Trophoblast cell (in vitro differentiated cells and primary cell): ENCODE data around the gene PCK2.

Experiments used
- DNase-seq, 2 donors: peaks; one replicate each; pipeline ENCODE4 v3.0.0-alpha.2; 2016
- H2AFZ ChIP-seq: 2 replicates; pipeline ENCODE4 v1.6.1; 2013; ENCODE audit warnings: low read length, moderate library complexity, mild to moderate bottlenecking; ENCODE audit not compliant: insufficient read depth, poor library complexity
- H2AK5ac ChIP-seq: 2 replicates; pipeline ENCODE4 v1.6.1; 2013; ENCODE audit warnings: mild to moderate bottlenecking, low read length
- H2BK120ac ChIP-seq: 2 replicates; pipeline ENCODE4 v1.6.1; 2013; ENCODE audit warnings: low read length, mild to moderate bottlenecking, moderate library complexity; ENCODE audit not compliant: insufficient read depth, poor library complexity
- H2BK12ac ChIP-seq: 2 replicates; pipeline ENCODE4 v1.6.1; 2013; ENCODE audit warnings: mild to moderate bottlenecking, low read length, moderate library complexity
- H2BK5ac ChIP-seq: 2 replicates; pipeline ENCODE4 v1.6.1; 2013; ENCODE audit warnings: low read length, low read depth, moderate library complexity, mild to moderate bottlenecking; ENCODE audit not compliant: poor library complexity
- H3K14ac ChIP-seq: 2 replicates; pipeline ENCODE4 v1.6.1; 2013; ENCODE audit warnings: mild to moderate bottlenecking, low read length
- H3K18ac ChIP-seq: 2 replicates; pipeline ENCODE4 v1.6.1; 2013; ENCODE audit warnings: mild to moderate bottlenecking, low read length
- H3K23ac ChIP-seq: 2 replicates; pipeline ENCODE4 v1.6.1; 2013; ENCODE audit warnings: low read length
- H3K27ac ChIP-seq: 2 replicates; pipeline ENCODE4 v1.5.1; 2013; ENCODE audit warnings: low read depth, mild to moderate bottlenecking, inconsistent platforms, low read length, moderate library complexity
- H3K27me3 ChIP-seq: 2 replicates; pipeline ENCODE4 v1.6.1; 2013; ENCODE audit warnings: inconsistent platforms, mild to moderate bottlenecking, low read length, moderate library complexity; ENCODE audit not compliant: insufficient read depth
- H3K36me3 ChIP-seq, 2 experiments: 1 replicate in 1 of 2; 2 replicates in 1 of 2; pipeline ENCODE4 v1.6.1; 2013; ENCODE audit warnings: low read length in 2 of 2, mild to moderate bottlenecking in 2 of 2, moderate library complexity in 1 of 2; ENCODE audit not compliant: insufficient read depth in 2 of 2, control insufficient read depth in 1 of 2
- H3K4ac ChIP-seq: 2 replicates; pipeline ENCODE4 v1.6.1; 2013; ENCODE audit warnings: low read depth, mild to moderate bottlenecking, low read length, moderate library complexity
- H3K4me1 ChIP-seq, 2 experiments: 1 replicate in 1 of 2; 2 replicates in 1 of 2; pipeline ENCODE4 v1.6.1; 2013; ENCODE audit warnings: low read length in 2 of 2, mild to moderate bottlenecking in 2 of 2, moderate library complexity in 1 of 2; ENCODE audit not compliant: insufficient read depth in 2 of 2, control insufficient read depth in 1 of 2
- H3K4me2 ChIP-seq: 2 replicates; pipeline ENCODE4 v1.6.1; 2013; ENCODE audit warnings: inconsistent platforms, mild to moderate bottlenecking, low read length, moderate library complexity
- H3K4me3 ChIP-seq: 2 replicates; pipeline ENCODE4 v1.5.1; 2013; ENCODE audit warnings: mild to moderate bottlenecking, low read depth, low read length, inconsistent platforms
- H3K79me1 ChIP-seq: one replicate; pipeline ENCODE4 v1.6.1; 2013; ENCODE audit warnings: low read length
- H3K79me2 ChIP-seq: 2 replicates; pipeline ENCODE4 v1.6.1; 2013; ENCODE audit warnings: low read length, mild to moderate bottlenecking; ENCODE audit not compliant: control insufficient read depth, insufficient read depth, poor library complexity
- H3K9ac ChIP-seq: 2 replicates; pipeline ENCODE4 v1.6.1; 2013; ENCODE audit warnings: mild to moderate bottlenecking, low read length
- H3K9me3 ChIP-seq: 2 replicates; pipeline ENCODE4 v1.6.1; 2013; ENCODE audit warnings: low read depth, mild to moderate bottlenecking, control low read depth, inconsistent platforms, low read length; ENCODE audit not compliant: insufficient read depth
- H4K12ac ChIP-seq: 2 replicates; pipeline ENCODE4 v1.6.1; 2013; ENCODE audit warnings: low read depth, mild to moderate bottlenecking, low read length, moderate library complexity
- H4K8ac ChIP-seq: 2 replicates; pipeline ENCODE4 v1.6.1; 2013; ENCODE audit warnings: low read depth, mild to moderate bottlenecking, low read length, moderate library complexity
- H4K91ac ChIP-seq: one replicate; pipeline ENCODE4 v1.6.1; 2013; ENCODE audit warnings: low read depth, mild to moderate bottlenecking, low read length, moderate library complexity
- WGBS: extraction: QIAGEN DNeasy Blood & Tissue Kit; methylation state at CpG from one replicate; pipeline ENCODE4 v1.1.7; 2013; ENCODE audit warnings: missing lambda C conversion rate; ENCODE audit not compliant: insufficient read length, insufficient coverage; ENCODE audit errors: extremely low coverage; 5-methylcytosine and 5-hydroxymethylcytosine counted together

PCK2 gene

DNA sequence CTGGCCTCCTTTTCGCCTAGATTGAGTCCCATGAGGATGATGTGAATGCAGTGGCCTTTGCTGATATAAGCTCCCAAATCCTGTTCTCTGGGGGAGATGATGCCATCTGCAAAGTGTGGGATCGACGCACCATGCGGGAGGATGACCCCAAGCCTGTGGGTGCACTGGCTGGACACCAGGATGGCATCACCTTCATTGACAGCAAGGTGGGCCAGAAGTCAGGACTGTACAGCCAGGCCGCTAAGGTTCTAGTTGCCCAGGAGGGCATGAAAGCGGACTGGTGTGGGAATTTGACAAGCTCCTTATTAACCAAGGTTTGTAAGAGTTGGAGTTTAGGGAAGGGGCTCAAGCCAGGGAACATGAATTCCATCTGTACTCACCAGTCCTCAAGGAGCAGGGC, 25.6 kb downstream of the PCK2 start:
- no peak overlapping the region for H2AFZ ChIP-seq
- peaks cover 3 to 9% of the 10 kb centered on the region in 2 experiments for H3K4me1 ChIP-seq
- H3K9ac ChIP-seq: no peak overlapping the region
- H2BK120ac ChIP-seq: no peak overlapping the region
- peaks cover 35 to 57% of the 10 kb centered on the region in 2 experiments for H3K36me3 ChIP-seq
- H3K9me3 ChIP-seq: peaks cover 2% of the 10 kb centered on the region
- no peak overlapping the region for H2AK5ac ChIP-seq
- no peak overlapping the region for H4K12ac ChIP-seq
- no peak overlapping the region for H4K8ac ChIP-seq
- H3K18ac ChIP-seq: no peak overlapping the region
- no peak overlapping the region for H2BK12ac ChIP-seq
- H2BK5ac ChIP-seq: no peak overlapping the region
- WGBS: no CpG with 5 or more reads among the region's 6 CpGs
- DNase-seq: no peak
- H3K79me2 ChIP-seq: peaks cover 1% of the 10 kb centered on the region
- H3K79me1 ChIP-seq: peaks cover 1% of the 10 kb centered on the region
- no peak overlapping the region for H3K27ac ChIP-seq
- no peak overlapping the region for H3K4me2 ChIP-seq
- no peak overlapping the region for H3K14ac ChIP-seq
- peak overlapping the region; percentile 14 for H3K4me3 ChIP-seq
- H3K27me3 ChIP-seq: no peaks in the 10 kb centered on the region
- no peak overlapping the region for H3K23ac ChIP-seq
- no peak overlapping the region for H3K4ac ChIP-seq
- H4K91ac ChIP-seq: no peak overlapping the region

GRCh38 chr14:24121210-24121609, 27.1 kb downstream of the PCK2 start:
- H3K79me1 ChIP-seq: no peaks in the 10 kb centered on the region
- H2BK12ac ChIP-seq: no peak overlapping the region
- no peak overlapping the region for H2AK5ac ChIP-seq
- peaks cover 2% of the 10 kb centered on the region for H3K9me3 ChIP-seq
- no peak for DNase-seq
- H3K23ac ChIP-seq: no peak overlapping the region
- H3K9ac ChIP-seq: no peak overlapping the region
- H4K91ac ChIP-seq: no peak overlapping the region
- no peak overlapping the region for H2BK120ac ChIP-seq
- H3K79me2 ChIP-seq: no peaks in the 10 kb centered on the region
- peaks cover 35 to 57% of the 10 kb centered on the region in 2 experiments for H3K36me3 ChIP-seq
- no peak overlapping the region for H3K18ac ChIP-seq
- H3K4me3 ChIP-seq: no peak overlapping the region
- H3K14ac ChIP-seq: no peak overlapping the region
- no peak overlapping the region for H4K12ac ChIP-seq
- peaks cover 0 to 1% of the 10 kb centered on the region in 2 experiments for H3K4me1 ChIP-seq
- H3K4ac ChIP-seq: no peak overlapping the region
- no peak overlapping the region for H3K27ac ChIP-seq
- H2BK5ac ChIP-seq: no peak overlapping the region
- H3K4me2 ChIP-seq: no peak overlapping the region
- H2AFZ ChIP-seq: no peak overlapping the region
- WGBS: no CpG with 5 or more reads among the region's 8 CpGs
- no peak overlapping the region for H4K8ac ChIP-seq
- H3K27me3 ChIP-seq: no peaks in the 10 kb centered on the region

DNA sequence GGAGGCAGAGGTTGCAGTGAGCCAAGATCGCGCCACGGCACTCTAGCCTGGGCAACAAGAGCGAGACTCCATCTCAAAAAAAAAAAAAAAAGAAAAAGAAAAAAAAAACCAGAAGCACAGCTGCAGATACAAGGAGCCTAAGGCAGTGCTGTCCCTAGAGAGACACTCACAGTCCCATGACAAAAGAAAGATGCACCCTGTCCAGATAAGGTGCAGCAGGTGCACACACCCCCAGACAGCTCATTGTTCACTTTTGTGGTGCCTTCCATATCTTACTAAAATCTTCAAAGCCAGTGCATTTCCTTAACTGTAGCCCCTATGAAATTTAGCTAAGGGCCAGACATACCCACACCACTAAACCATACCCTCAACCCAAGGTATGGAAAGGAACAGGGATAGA, 28.3 kb downstream of the PCK2 start:
- no peak overlapping the region for H2BK12ac ChIP-seq
- H3K4me3 ChIP-seq: no peak overlapping the region
- H3K4me1 ChIP-seq: no peaks in the 10 kb centered on the region
- no peak overlapping the region for H3K14ac ChIP-seq
- no peaks in the 10 kb centered on the region for H3K79me1 ChIP-seq
- H3K18ac ChIP-seq: no peak overlapping the region
- no peak overlapping the region for H3K4ac ChIP-seq
- no peak for DNase-seq
- no peak overlapping the region for H3K27ac ChIP-seq
- H3K79me2 ChIP-seq: no peaks in the 10 kb centered on the region
- H3K9ac ChIP-seq: no peak overlapping the region
- no peak overlapping the region for H4K8ac ChIP-seq
- no peak overlapping the region for H3K4me2 ChIP-seq
- no peak overlapping the region for H3K23ac ChIP-seq
- H2BK5ac ChIP-seq: no peak overlapping the region
- no peak overlapping the region for H2AFZ ChIP-seq
- H2AK5ac ChIP-seq: no peak overlapping the region
- H3K9me3 ChIP-seq: peaks cover 2% of the 10 kb centered on the region
- no peak overlapping the region for H4K12ac ChIP-seq
- peaks cover 33 to 53% of the 10 kb centered on the region in 2 experiments for H3K36me3 ChIP-seq
- no CpG with 5 or more reads among the region's 4 CpGs for WGBS
- no peaks in the 10 kb centered on the region for H3K27me3 ChIP-seq
- no peak overlapping the region for H4K91ac ChIP-seq
- H2BK120ac ChIP-seq: no peak overlapping the region

DNA sequence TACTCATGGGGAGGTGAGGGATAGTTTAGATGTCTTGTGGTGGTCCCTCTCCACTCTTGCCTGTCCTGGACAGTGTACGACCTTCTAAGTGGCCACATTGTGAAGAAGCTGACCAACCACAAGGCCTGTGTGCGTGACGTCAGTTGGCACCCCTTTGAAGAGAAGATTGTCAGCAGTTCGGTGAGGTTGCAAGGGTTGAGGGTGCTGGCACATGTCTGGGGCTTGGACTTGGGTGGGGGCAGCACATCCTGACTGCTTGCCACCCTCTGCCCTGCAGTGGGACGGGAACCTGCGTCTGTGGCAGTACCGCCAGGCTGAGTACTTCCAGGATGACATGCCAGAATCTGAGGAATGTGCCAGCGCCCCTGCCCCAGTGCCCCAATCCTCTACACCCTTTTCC, 28.8 kb downstream of the PCK2 start:
- Histone ChIP-seq H3K4me3 (no peak overlapping the region), H3K79me1 (no peaks in the 10 kb centered on the region), H3K4me2 (no peak overlapping the region), H3K79me2 (no peaks in the 10 kb centered on the region), H3K27ac (no peak overlapping the region), H4K8ac (no peak overlapping the region), H3K36me3 (peaks cover 33 to 50% of the 10 kb centered on the region in 2 experiments), H4K91ac (no peak overlapping the region), H2BK5ac (no peak overlapping the region), H3K4me1 (no peaks in the 10 kb centered on the region), H3K27me3 (no peaks in the 10 kb centered on the region), H3K9me3 (peaks cover 2% of the 10 kb centered on the region), H3K9ac (no peak overlapping the region), H2BK120ac (no peak overlapping the region), H4K12ac (no peak overlapping the region), H3K4ac (no peak overlapping the region), H3K18ac (no peak overlapping the region), H2AK5ac (no peak overlapping the region), H2AFZ (no peak overlapping the region), H3K23ac (no peak overlapping the region), H2BK12ac (no peak overlapping the region), H3K14ac (no peak overlapping the region)
- DNase-seq: no peak
- WGBS: no CpG with 5 or more reads among the region's 8 CpGs
